ENCODE measurements around the gene CHST9.

- no peak for TF ChIP-seq CTCF (conservative IDR thresholded peaks at IDR 0.05; ENCODE audit: low read depth in 2 of 2)
- TF ChIP-seq REST (IDR thresholded peaks at IDR 0.05; ENCODE audit: unreplicated experiment) = no peak
- TF ChIP-seq ETS1 (IDR thresholded peaks at IDR 0.05) = no peak
- no peak for TF ChIP-seq EZH2phosphoT487 (IDR thresholded peaks at IDR 0.05; ENCODE audit: unreplicated experiment)
- TF ChIP-seq POLR2AphosphoS5 (IDR thresholded peaks at IDR 0.05; ENCODE audit: low read depth) = no peak
- TF ChIP-seq ZNF331 (CRISPR knock-in tag; IDR thresholded peaks at IDR 0.05; ENCODE audit: low read depth) = no peak
- no peak for TF ChIP-seq ZNF462 (CRISPR knock-in tag; IDR thresholded peaks at IDR 0.05)
- no peak for TF ChIP-seq EZH2 (IDR thresholded peaks at IDR 0.05; ENCODE audit: low read depth, unreplicated experiment)
- TF ChIP-seq STAT1 (IDR thresholded peaks at IDR 0.05; ENCODE audit: unreplicated experiment) = no peak
- TF ChIP-seq CREB1 (CRISPR knock-in tag; IDR thresholded peaks at IDR 0.05; ENCODE audit: low read depth) = no peak
- no peak for TF ChIP-seq JUNB (IDR thresholded peaks at IDR 0.05; ENCODE audit: unreplicated experiment)
- TF ChIP-seq ZNF114 (CRISPR knock-in tag; IDR thresholded peaks at IDR 0.05) = no peak
- TF ChIP-seq NANOG (IDR thresholded peaks at IDR 0.05; ENCODE audit: borderline replicate concordance) = no peak
These were observed 265.5 kb downstream of the CHST9 start for GRCh38 chr18:26919627-26920026.
